Inflammatory macrophage treated with lipopolysaccharide for 1 hour (primary cell): Measurements from ENCODE around the gene CTTNBP2.
A peak's percentile ranks its signal among the peaks of the same experiment; 100 is the strongest.

Experiments
- DNase-seq, 2 donors: peaks; one replicate each; pipeline ENCODE4 v3.0.0-alpha.2; 2020 to 2022

CTTNBP2 gene

GRCh38 chr7:117816727-117817126 lies 56.5 kb downstream of the CTTNBP2 start:
- DNase-seq = no peak

GRCh38 chr7:117811696-117812095 lies 61.5 kb downstream of the CTTNBP2 start:
- no peak for DNase-seq

DNA sequence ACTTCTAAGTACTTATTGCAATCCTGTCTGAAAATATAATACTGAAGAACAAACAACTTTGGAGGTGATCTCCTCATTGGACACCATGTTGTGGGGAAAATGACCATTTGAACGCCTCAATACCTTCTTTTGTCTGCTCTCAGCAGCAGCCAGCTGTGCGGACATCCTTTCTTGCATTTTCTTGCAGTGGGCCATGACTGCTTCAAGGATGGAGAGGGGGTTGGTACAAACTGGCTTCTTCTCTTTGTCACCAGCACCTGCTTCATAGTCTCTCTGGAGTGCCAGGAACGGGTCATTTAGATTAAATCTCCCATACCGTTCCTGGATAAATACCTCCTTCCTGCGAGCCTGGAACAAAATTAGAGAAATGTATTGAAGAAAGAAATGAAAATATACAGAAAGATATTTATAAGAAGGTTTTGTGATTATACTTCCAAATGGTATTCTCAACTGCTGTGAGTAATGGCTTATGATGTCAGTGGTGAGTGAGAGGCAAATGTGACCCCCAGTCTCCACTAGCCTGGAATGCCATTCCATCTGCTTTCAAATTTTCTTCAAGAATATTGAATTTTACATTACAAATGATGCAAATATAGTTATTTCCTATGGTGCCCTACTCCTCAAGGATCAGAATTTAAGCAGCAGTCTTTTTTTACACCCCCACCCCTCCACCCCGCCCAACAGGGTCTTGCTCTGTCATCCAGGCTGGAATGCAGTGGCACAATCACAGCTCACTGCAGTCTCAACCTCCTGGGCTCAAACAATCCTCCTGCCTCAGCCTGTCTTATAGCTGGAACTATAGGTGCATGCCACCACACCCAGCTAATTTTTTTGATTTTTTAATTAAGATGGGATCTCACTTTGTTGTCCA lies 62.4 kb downstream of the CTTNBP2 start:
- DNase-seq = no peak

- DNase-seq = no peak
These were observed 63.3 kb downstream of the CTTNBP2 start for GRCh38 chr7:117809958-117810357.

DNA sequence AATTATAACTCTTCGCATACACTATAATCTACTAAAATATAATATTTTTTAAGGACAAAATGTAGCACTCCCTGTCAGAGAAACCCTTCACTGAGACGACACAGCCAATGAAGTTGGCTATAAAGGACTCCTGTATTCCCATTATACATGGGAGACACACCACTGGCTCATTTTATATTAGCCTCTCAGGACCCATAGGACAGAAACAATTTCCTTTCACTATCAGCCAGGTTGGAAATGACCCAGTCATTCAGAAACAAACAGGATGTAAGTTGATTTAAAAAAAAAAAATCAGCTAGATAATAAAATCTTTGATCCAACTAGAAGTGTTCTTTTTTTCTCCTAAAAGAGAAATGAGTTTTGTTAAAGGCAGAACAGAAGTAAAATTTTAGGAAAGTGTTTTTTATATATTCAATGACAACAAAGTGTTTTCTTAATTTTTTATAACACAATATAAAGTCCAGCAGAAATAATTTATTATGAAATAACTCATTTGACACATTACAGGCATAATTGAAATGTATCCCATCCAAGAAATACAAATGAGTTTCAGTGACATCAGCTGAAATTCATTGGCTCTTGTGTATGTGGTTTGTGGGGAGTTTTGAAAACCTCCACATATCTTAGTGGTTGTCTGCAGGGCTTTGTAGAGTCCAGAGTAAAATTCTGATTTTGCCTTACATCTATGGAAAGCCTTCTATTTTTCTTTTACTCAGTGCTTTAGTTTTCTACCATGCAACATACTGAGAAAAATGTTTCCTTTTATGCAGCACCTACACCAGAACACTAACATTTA lies 64.1 kb downstream of the CTTNBP2 start:
- DNase-seq = no peak

- peak; percentile 38 to 48 for DNase-seq
These were observed 64.9 kb downstream of the CTTNBP2 start for GRCh38 chr7:117808341-117808757.

GRCh38 chr7:117807676-117808075 lies 65.6 kb downstream of the CTTNBP2 start:
- no peak for DNase-seq

- no peak for DNase-seq
These were observed 67.2 kb downstream of the CTTNBP2 start for GRCh38 chr7:117806011-117806410.

DNA sequence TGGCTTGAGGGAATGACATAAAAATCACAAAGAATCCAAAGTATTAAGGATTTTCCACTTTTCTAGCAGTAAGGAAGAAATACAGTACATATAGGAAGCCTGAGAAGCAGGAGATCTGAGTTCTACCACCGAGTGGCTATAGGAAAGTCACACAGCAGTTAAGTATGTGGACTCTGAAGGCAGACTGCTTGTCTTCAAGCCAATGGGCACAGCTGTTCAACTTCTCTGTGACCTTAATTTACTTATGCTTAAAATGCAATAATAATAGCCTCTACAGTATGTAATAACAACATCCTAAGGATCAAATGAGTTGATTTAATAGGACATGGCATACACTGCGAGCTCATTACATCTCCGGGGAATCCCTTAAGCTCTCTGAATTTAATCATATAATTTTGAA lies 68.0 kb downstream of the CTTNBP2 start:
- no peak for DNase-seq

- no peak for DNase-seq
These were observed 69.8 kb downstream of the CTTNBP2 start for GRCh38 chr7:117803476-117803875.

DNA sequence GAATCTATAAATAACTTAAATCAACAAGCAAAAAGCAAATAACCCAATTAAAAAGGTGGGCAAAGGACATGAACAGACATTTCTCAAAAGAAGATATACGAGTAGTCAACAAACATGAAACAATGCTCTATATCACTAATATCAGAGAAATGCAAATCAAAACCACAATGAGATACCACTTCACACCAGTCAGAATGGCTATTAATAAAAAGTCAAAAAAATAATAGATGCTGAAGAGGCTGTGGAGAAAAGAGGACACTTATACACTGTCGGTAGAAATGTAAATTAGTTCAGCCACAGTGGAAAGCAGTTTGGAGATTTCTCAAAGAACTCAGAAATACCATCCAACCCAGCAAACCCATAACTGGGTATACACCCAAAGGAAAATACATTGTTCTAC lies 70.6 kb downstream of the CTTNBP2 start:
- DNase-seq = no peak

DNA sequence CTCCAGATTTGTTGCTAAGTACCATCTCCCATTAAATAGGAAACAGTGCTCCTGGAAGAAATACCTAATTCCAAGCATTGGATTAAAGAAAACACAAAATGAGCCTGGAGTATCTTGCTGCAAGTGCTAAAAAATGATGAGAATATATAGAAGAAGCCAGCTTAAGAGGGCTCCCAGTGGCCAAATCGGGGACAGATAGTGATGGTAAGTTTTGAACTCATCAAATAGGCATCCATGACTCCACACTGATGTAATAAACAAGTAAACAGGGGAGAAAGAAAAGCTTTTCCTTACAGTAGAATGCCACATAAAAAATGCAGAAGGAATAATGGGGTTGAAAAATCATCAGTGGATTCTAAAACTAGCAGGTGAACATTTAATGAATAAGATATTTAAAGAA lies 72.4 kb downstream of the CTTNBP2 start:
- no peak for DNase-seq

DNA sequence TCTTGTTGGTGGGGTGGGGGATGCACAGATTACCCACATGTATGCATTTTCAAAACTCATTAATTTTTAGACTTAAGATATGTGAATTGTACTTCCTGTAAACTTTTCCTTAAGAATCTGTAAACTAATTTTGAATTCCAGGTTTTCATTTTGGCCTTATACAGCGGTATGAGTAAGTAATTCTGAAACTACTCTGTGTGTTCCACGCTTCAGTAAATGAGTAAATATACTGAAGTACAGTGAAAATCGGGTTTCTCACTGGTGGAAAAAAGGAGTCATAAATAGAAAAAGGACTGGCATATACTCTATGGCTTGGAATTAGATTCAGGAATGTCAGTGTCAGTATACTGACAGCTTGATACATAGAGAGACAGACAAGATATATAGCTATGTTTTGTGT lies 72.8 kb downstream of the CTTNBP2 start:
- DNase-seq = no peak

DNA sequence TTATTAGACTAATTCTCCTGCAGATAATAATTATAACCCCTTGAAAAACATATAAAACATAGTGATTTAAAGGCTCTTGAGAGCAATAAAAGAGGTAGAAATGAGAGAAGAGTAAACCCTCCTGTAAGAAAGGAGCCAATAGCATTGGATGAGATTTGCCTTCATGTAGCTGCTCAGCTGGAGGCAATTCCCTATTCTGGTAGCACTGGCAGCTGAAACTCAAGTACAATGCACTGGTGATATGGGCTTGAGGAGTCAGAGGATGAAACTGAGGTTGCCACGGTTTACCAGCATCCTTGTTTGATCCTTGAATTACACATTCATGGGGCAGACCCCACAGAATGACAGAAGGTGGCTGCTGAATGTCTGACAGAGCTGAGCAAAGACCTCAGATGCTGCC lies 76.4 kb downstream of the CTTNBP2 start:
- DNase-seq = no peak

DNA sequence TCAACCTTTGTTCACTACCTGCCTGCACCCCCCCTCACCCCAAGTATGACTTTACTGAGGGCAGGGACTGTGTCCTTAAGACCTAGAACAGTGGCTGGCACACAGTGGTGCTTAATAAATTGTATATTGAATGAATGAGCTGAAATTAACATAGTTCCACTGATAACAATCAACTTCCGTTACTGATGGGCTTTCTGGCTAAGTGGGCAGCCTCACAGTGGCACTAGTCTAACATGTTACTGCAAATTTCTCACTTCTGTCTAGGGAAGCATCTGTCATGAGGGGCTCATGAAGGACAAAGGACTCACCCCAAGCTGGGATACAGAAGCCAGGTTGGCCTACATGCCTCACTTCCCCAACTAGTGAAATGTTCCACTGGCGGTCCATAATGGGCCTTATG lies 79.3 kb downstream of the CTTNBP2 start:
- no peak for DNase-seq

DNA sequence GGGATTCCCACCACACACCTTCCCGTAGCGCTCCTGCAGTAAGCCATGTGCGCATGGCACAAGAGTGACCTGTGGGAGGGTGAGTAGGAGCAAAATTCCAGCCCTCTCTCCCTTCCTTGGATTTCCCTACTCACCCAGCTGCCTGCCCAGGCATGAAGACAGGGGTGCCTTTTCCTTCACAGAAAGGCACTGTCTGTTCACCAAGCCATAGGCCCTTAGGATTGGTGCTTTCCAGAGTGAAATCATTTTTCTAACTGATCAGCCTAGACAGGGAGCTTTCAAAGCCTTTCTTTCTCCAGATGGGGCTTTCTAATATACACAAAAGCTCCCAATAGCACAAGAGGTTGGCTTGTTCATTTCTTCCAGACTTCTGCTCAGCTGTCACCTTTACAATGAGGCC lies 79.7 kb downstream of the CTTNBP2 start:
- DNase-seq = no peak

DNA sequence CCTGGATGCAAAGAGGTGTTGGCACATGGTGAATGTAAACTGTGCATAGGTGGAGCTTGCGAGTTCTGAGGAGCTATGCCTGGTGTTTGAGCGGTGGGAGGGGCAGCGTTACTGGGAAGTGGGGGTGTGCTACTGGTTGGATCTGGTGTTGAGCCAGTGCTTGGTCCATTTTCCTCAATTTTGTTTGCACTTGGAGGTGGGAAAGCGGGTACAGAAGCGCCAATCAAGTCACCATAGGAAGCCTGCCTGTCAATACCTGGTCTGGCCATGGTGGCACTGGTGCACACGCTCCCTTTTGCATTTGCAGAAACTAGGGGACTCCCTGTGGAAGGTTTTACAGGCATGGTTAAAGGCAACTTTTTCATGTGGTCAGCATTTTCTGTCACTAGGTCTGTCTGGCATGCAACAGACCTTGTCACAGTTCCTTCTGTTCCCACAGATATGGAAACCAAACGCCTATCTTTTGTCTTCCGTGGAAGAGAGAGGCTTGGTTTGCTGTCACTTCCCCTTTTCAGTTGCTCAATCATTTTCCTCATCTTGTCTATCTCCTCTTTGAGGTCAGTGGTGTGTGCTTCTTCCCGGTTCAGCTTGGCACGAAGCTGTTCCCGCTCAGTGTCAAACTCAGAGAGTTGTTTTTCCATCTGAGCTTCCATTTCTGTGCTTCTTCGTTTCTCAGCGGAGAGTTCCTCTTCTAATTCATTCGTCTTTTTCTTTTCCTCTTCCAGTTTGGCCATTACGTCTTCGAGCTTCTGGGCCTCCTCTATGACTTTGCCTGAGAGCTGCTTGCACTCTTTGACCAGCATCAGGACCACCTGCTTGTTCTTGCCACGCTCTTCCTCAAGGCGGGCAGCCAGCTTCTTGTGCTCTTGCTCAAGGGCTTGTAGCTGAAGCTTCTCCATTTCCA lies 81.1 kb downstream of the CTTNBP2 start:
- peak; percentile 62 to 71 for DNase-seq

DNA sequence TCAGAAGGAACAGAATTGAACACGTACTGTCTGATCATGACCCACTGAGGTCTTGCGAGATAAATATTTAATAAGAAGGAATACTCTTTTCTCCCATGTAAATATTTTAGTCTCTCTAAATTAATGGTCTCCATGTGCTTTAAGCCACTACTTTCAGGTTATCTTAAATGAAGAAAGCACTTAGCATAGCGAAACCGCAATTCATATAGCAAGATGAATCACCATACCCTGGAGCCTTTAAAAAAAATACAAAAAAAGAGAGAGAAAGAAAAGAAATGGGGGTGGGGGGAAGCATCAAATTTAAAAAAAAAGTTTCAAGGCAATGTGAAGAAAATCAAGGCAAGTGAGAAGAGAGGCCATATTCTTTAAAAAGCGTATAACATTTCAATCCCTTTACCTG lies 82.5 kb downstream of the CTTNBP2 start:
- no peak for DNase-seq

DNA sequence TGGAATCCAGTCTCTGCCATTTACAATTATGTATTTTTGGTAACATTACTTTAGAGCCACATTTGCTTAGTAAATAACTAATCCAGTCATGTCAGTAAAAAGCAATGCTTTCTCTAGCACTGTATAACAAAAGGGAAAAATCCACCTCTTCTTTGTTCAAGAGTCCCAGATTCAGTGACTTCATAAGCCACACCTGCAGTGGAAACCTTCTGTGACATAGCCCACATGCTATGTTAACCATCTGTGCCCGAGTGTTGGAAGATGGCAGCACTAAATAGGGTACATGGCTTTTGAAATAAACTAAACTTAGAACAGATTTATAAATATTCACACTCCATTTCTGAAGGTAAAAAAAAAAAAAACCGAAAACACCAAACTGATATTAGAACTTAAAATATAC lies 83.0 kb downstream of the CTTNBP2 start:
- no peak for DNase-seq

DNA sequence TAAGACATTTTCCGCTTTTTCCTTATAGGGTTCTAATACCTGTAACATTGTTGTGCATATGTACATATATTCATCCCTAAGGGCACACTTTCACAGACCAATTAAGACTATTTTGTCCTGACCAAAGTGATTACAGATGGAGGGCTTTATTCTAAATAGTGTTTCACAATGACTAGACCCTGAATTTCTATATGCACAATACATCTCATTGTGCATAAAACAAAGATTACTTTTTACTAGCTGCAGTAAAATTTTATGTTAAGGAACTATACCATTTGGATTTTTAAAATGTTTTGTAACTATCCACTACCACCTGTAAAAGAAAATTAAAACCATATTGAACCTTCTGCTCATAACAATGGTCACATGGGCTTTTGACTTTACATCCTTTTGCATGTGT lies 87.8 kb downstream of the CTTNBP2 start:
- no peak for DNase-seq

GRCh38 chr7:117784315-117784714 lies 88.9 kb downstream of the CTTNBP2 start:
- no peak for DNase-seq

GRCh38 chr7:117782761-117783160 lies 90.5 kb downstream of the CTTNBP2 start:
- no peak for DNase-seq

- DNase-seq = no peak
These were observed 91.5 kb downstream of the CTTNBP2 start for GRCh38 chr7:117781707-117782106.
